GM19328 (cell line): ENCODE results near the gene HNF1B.

Experiments used
- ATAC-seq: cut with Tn5 transposase; IDR thresholded peaks from one replicate; pipeline ENCODE4 v1.9.1; 2021; ENCODE audit warnings: mild to moderate bottlenecking, moderate library complexity; ENCODE audit not compliant: unreplicated experiment

HNF1B gene

GRCh38 chr17:37761961-37762360 is 17.1 kb upstream of the HNF1B start:
- no peak for ATAC-seq

- no peak for ATAC-seq
Measured at GRCh38 chr17:37761059-37761458, 16.2 kb upstream of the HNF1B start.

- no peak for ATAC-seq
Measured at GRCh38 chr17:37759014-37759637, 14.3 kb upstream of the HNF1B start.

- ATAC-seq, result no peak
Measured at GRCh38 chr17:37756051-37756450, 11.2 kb upstream of the HNF1B start.

GRCh38 chr17:37755455-37755854 is 10.6 kb upstream of the HNF1B start:
- ATAC-seq, result no peak

- no peak for ATAC-seq
Measured at GRCh38 chr17:37754363-37754762, 9.5 kb upstream of the HNF1B start.

GRCh38 chr17:37752482-37752881 is 7.6 kb upstream of the HNF1B start:
- ATAC-seq, result no peak

- ATAC-seq, result no peak
Measured at GRCh38 chr17:37750768-37751475, 6.1 kb upstream of the HNF1B start.

- ATAC-seq, result no peak
Measured at GRCh38 chr17:37750292-37750691, 5.4 kb upstream of the HNF1B start.

- no peak for ATAC-seq
Measured at GRCh38 chr17:37747222-37747621, 2.4 kb upstream of the HNF1B start.

GRCh38 chr17:37746617-37747016 is 1.8 kb upstream of the HNF1B start:
- no peak for ATAC-seq

GRCh38 chr17:37745801-37746426 is 1.1 kb upstream of the HNF1B start:
- ATAC-seq, result no peak

GRCh38 chr17:37744633-37744927 is 279 bp downstream of the HNF1B start:
- ATAC-seq, result no peak

- ATAC-seq, result no peak
Measured at GRCh38 chr17:37743875-37744632, 805 bp downstream of the HNF1B start.

- ATAC-seq, result no peak
Measured at GRCh38 chr17:37743612-37743874, 1.3 kb downstream of the HNF1B start.

GRCh38 chr17:37742762-37743611 is 1.9 kb downstream of the HNF1B start:
- ATAC-seq, result no peak

- no peak for ATAC-seq
Measured at GRCh38 chr17:37742116-37742761, 2.6 kb downstream of the HNF1B start.

- ATAC-seq, result no peak
Measured at GRCh38 chr17:37741341-37742115, 3.3 kb downstream of the HNF1B start.

GRCh38 chr17:37740915-37741314 is 3.9 kb downstream of the HNF1B start:
- ATAC-seq, result no peak

- ATAC-seq, result no peak
Measured at GRCh38 chr17:37737971-37738370, 6.9 kb downstream of the HNF1B start.
